Dermis lymphatic vessel endothelial cell (primary cell): ENCODE data around the gene TMC5. TPM values are rescaled to one million over a fixed set of nuclear protein-coding genes. Genes with fewer than 3 reads are reported as not detected.

Experiments used
- total RNA-seq: library from RNA; depleted of rRNA; stranded (reverse); fragments of >200 nt; gene quantifications from 2 replicates; pipeline ENCODE4 v1.2.1, GENCODE V29; 2014

Gene TMC5, protein sequence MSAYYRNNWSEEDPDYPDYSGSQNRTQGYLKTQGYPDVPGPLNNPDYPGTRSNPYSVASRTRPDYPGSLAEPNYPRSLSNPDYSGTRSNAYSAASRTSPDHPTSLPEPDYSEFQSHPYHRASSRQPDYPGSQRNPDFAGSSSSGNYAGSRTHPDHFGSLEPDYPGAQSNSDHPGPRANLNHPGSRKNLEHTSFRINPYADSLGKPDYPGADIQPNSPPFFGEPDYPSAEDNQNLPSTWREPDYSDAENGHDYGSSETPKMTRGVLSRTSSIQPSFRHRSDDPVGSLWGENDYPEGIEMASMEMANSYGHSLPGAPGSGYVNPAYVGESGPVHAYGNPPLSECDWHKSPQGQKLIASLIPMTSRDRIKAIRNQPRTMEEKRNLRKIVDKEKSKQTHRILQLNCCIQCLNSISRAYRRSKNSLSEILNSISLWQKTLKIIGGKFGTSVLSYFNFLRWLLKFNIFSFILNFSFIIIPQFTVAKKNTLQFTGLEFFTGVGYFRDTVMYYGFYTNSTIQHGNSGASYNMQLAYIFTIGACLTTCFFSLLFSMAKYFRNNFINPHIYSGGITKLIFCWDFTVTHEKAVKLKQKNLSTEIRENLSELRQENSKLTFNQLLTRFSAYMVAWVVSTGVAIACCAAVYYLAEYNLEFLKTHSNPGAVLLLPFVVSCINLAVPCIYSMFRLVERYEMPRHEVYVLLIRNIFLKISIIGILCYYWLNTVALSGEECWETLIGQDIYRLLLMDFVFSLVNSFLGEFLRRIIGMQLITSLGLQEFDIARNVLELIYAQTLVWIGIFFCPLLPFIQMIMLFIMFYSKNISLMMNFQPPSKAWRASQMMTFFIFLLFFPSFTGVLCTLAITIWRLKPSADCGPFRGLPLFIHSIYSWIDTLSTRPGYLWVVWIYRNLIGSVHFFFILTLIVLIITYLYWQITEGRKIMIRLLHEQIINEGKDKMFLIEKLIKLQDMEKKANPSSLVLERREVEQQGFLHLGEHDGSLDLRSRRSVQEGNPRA
- not detected in 2 replicates for total RNA-seq

DNA sequence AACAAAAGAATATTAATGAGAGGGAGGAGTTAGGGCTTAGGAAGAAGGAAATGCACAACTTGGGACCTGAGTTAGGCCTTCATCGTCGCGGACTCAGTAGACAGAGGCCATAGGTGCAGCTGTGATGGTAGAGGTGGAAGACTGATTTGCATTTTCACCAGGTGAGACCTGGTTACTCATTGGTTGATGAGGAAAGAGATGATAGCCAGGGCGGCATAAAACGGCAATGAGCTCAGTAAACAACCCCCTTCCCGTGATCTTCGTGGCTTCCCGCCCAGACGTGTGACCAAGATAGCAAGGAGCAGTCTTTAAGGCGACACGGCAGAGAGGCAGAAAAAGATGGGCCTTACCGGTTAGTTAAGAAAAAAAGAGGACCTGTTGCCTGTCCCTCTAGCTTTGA lies at the start of gene TMC5:
Gene TMC5, plus strand, starts transcription at position 244 of the 400 bp plus-strand sequence. CDS start 22,156 bp downstream, outside the sequence.

GRCh38 chr16:19521471-19522396 lies 104.1 kb downstream of the TMC5 start, which contains the start of gene GDE1:
Gene GDE1, minus strand, starts transcription at chr16:19522098. Its CDS starts 134 bp downstream, at chr16:19521964.

DNA sequence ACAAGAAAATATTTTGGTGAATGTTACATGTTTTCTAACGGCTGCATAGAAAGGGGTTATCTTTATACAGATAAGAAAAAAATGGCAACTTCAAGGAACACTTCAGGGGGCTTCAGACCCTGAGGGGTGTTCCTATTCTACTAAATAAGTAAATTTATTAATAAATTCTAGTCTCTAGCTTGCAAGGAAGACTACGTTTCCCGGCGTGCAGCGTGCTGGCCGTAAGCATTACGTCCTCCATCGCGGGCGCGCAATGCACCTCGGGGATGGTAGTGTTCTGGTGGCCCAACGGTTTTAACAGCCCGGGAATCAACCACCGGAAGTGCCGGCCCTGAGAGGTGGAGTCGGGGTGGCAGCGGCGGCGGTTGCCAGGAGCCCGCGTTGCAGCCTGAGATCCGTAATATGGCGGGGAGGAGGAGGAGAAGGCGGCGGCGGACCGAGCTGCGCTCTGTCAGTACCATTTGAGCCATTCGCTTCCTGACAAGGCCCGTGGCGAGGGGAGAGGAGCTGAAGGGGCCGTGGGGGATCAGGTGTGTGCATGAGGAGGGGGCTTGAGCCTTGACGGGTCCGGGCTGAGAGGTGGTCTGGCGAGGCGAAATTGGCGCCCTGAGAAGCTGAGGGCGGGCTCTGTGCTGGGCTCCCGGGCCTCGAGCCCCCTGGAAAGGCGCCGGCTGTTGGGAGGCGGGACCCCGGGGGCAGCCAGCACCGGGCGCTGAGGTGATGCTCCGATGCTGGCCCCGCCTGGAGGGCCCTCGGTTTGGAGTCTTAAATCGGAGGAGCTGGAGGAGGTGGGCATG lies 106.1 kb downstream of the TMC5 start, which contains the start of gene CCP110:
Gene CCP110, plus strand, starts transcription at position 384 of the 797 bp plus-strand sequence. CDS start 3,940 bp downstream, outside the sequence.

Other genes starting within 250 kb of the TMC5 start
- gene SYT17, start 249.6 kb upstream of the TMC5 start, total RNA-seq: 1.3 and 2.0 TPM in 2 replicates
- under 0.01 TPM in 1 of 2 replicates, not detected in the other for gene CLEC19A, start 132.2 kb upstream of the TMC5 start, total RNA-seq
- 23.9 and 25.2 TPM in 2 replicates for gene GDE1, start 104.2 kb downstream of the TMC5 start, total RNA-seq
- 6.7 and 10.3 TPM in 2 replicates for gene CCP110, start 106.1 kb downstream of the TMC5 start, total RNA-seq
- 37.9 and 44.6 TPM in 2 replicates for gene VPS35L, start 137.8 kb downstream of the TMC5 start, total RNA-seq